Ascending aorta (tissue), 2 donors: ENCODE measurements around the gene NKX2-2. TPM values are rescaled to one million over a fixed set of nuclear protein-coding genes. Genes with fewer than 3 reads are reported as not detected.

Experiments used
- DNase-seq, 2 donors: peaks; one replicate each; pipeline ENCODE4 v3.0.0-alpha.2; 2019; ENCODE audit warnings: low spot score in 2 of 2
- H3K27ac ChIP-seq, 2 donors: fragments of 200-600 bp; sonication (generic); one replicate each; pipeline ENCODE4 v1.5.1; 2016 to 2017; ENCODE audit warnings: mild to moderate bottlenecking in 1 of 2
- H3K27me3 ChIP-seq: fragments of 200-600 bp; sonication (generic); one replicate; pipeline ENCODE4 v1.5.1; 2017
- H3K36me3 ChIP-seq, 2 donors: fragments of 200-600 bp; sonication (generic); one replicate each; pipeline ENCODE4 v1.5.1; 2016
- H3K4me1 ChIP-seq, 2 donors: fragments of 200-600 bp; sonication (generic); one replicate each; pipeline ENCODE4 v1.5.1; 2016 to 2017; ENCODE audit warnings: mild to moderate bottlenecking in 1 of 2
- H3K4me3 ChIP-seq, 2 donors: fragments of 200-600 bp; sonication (generic); one replicate each; pipeline ENCODE4 v1.5.1; 2016 to 2017; ENCODE audit warnings: mild to moderate bottlenecking in 1 of 2
- H3K9me3 ChIP-seq, 2 donors: fragments of 200-600 bp; sonication (generic); one replicate each; pipeline ENCODE4 v1.5.1; 2016
- intact Hi-C: fragments of 100-400 bp; cut with DNase I; formaldehyde crosslinking; loops from one replicate; pipeline ENCODE4 v1.15.1; 2023
- total RNA-seq: library from RNA; depleted of rRNA; stranded (reverse); fragments of >200 nt; gene quantifications from one replicate; pipeline ENCODE4 v1.1.0, GENCODE V29; 2016
- TF ChIP-seq, protein P1 (sequence below), 3 experiments: fragments of 200-600 bp in 2 of 3; fragments of 450-650 bp in 1 of 3; sonication (generic) in 2 of 3; IDR thresholded peaks; one replicate each; pipeline ENCODE4 v1.5.1; 2016 to 2019; ENCODE audit warnings: antibody characterized with exemption in 3 of 3, mild to moderate bottlenecking in 1 of 3, moderate library complexity in 1 of 3

Gene NKX2-2
- total RNA-seq, 1 donor from 2014 or later: not detected

DNA sequence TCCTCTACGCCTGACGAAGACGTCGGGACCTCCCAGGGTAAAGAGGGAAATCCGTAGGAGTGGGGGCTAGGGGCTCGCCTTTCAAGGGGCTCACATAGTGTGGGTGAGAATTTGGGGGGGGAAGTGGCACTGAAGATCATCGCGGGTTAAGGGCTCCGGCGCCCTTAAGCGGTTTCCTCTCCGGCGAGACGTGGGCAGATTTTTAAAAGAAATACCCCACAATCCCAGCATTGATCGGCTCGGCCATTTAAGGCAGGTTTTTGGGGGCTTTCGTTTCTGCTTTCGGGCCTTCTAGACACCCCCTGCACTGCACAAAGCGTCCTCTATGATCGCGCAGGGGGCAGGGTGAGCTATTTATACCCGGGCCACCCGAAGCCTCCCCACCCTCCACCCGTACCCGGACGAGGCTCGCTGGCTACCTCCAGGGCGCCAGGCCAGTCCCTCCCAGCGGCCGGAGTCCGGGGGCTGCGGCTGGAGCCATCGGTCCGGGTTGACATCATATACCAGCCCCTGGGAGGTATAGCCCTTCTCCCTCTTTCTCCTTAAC, 1.2 kb downstream of the NKX2-2 start:
- Histone ChIP-seq H3K9me3 (no peaks in the 10 kb centered on the region), H3K4me3 (peak overlapping the region; percentile 42 to 50), H3K27me3 (peaks cover 26% of the 10 kb centered on the region), H3K27ac (no peak overlapping the region), H3K4me1 (peaks cover 12 to 41% of the 10 kb centered on the region in 2 donors), H3K36me3 (no peaks in the 10 kb centered on the region)
- TF ChIP-seq, protein P1, sequence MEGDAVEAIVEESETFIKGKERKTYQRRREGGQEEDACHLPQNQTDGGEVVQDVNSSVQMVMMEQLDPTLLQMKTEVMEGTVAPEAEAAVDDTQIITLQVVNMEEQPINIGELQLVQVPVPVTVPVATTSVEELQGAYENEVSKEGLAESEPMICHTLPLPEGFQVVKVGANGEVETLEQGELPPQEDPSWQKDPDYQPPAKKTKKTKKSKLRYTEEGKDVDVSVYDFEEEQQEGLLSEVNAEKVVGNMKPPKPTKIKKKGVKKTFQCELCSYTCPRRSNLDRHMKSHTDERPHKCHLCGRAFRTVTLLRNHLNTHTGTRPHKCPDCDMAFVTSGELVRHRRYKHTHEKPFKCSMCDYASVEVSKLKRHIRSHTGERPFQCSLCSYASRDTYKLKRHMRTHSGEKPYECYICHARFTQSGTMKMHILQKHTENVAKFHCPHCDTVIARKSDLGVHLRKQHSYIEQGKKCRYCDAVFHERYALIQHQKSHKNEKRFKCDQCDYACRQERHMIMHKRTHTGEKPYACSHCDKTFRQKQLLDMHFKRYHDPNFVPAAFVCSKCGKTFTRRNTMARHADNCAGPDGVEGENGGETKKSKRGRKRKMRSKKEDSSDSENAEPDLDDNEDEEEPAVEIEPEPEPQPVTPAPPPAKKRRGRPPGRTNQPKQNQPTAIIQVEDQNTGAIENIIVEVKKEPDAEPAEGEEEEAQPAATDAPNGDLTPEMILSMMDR (IDR thresholded peaks at IDR 0.05): no peak
- DNase-seq: no peak
- intact Hi-C loops: no loop called here

DNA sequence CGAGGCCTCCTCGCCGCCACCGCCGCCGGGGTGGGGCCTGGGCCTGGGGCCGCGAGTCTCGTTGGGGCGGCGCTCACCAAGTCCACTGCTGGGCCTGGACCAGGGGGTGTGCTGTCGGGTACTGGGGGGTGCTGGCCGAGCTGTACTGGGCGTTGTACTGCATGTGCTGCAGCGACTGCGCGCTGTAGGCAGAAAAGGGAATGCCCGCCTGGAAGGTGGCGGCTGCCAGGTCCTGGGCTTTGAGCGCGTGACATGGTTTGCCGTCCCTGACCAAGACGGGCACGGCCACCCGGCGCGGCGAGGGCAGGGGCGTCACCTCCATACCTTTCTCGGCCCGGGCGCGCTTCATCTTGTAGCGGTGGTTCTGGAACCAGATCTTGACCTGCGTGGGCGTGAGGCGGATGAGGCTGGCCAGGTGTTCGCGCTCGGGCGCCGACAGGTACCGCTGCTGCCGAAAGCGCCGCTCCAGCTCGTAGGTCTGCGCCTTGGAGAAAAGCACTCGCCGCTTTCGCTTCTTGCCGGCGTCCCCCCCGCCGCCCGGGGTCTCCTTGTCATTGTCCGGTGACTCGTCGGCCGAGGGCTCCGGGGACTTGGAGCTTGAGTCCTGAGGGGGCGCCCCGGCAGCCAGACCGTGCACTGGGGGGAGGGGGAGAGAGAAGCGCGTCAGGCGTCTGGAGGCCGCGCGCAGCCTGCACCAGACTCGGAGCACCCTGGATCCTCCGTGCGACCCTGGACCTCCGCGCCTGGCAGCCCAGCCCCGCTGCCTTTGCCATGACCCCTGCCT, 1.8 kb downstream of the NKX2-2 start:
- intact Hi-C loops: no loop called here
- Histone ChIP-seq H3K36me3 (no peaks in the 10 kb centered on the region), H3K4me3 (peak overlapping the region; percentile 42 to 50), H3K27me3 (peaks cover 26% of the 10 kb centered on the region), H3K27ac (no peak overlapping the region), H3K4me1 (peaks cover 12 to 41% of the 10 kb centered on the region in 2 donors), H3K9me3 (no peaks in the 10 kb centered on the region)
- TF ChIP-seq, protein P1 (IDR thresholded peaks at IDR 0.05): no peak
- DNase-seq: no peak

DNA sequence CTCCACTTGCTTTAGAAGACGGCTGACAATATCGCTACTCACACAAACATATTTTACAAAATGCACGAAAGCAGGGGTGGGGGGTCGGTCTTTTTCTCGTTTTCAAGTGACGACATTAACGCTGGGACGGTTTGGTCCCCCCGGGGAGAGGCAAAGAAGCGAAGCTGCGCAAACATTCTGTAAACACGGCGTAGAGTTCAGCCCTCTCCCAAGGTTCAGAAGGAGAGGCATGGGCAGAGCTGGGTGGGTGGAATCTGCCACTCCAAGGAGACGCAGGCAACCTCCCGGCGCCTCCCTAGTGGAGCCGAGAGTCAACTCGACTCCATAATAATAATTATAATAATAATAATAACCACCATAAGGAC, 2.4 kb downstream of the NKX2-2 start:
- DNase-seq: no peak
- Histone ChIP-seq H3K4me3 (peak overlapping the region in 1 of 2 donors; percentile 50), H3K36me3 (no peaks in the 10 kb centered on the region), H3K9me3 (no peaks in the 10 kb centered on the region), H3K27me3 (peaks cover 26% of the 10 kb centered on the region), H3K4me1 (peaks cover 12 to 41% of the 10 kb centered on the region in 2 donors), H3K27ac (no peak overlapping the region)
- intact Hi-C loops: no loop called here
- TF ChIP-seq, protein P1 (IDR thresholded peaks at IDR 0.05): no peak

DNA sequence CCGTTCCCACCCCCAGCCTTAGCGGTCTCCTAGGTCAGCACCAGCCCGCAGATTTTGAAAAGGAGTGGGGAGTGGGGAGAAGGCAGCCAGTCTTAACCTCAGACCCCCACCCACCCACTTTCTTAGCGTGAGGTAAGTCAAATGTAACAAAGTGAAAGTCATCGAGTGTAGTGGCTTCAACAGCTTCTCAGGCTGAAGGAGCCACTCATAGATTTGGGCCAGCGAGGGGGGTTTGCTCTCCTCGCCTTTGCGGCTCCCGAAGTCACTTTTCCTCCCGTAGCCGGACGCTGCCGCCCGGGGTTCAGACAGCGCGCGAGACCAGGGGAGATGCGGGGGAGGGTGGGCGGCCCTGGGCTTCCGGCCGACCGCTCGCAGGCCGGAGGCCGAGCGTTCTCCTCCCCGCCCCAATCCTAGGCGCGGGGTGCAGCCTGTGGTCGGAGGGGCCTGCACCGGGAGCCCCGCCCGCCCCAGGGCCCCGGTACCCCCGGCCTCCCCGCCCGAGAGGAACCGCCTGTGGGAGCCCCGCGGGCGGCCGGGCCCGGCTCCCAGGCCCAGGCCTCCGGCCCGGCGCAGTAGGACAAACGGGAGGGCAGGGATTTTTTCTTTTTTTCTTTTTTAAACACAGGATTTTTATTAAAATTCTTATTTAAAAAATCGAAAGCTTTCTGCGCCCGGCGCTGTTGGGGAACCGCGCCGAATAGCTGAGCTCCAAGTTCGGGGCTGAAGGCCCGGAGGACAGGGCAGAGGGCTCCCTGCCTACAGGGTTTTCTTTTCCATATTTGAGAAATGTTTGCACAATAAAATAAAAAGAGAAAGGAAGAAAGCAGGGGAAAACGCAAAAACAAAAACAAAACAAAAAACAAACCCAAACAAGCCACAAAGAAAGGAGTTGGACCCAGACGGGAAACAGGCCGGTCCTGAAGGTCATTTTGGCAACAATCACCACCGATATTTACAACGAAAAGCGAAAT, 3.2 kb downstream of the NKX2-2 start:
- H3K27ac ChIP-seq: no peak overlapping the region
- TF ChIP-seq, protein P1 (IDR thresholded peaks at IDR 0.05): no peak
- peaks cover 16 to 47% of the 10 kb centered on the region in 2 donors for H3K4me1 ChIP-seq
- peak overlapping the region; percentile 41 to 50 for H3K4me3 ChIP-seq
- H3K27me3 ChIP-seq: peaks cover 32% of the 10 kb centered on the region
- H3K9me3 ChIP-seq: no peaks in the 10 kb centered on the region
- intact Hi-C loops: no loop called here
- H3K36me3 ChIP-seq: no peaks in the 10 kb centered on the region
- no peak for DNase-seq

DNA sequence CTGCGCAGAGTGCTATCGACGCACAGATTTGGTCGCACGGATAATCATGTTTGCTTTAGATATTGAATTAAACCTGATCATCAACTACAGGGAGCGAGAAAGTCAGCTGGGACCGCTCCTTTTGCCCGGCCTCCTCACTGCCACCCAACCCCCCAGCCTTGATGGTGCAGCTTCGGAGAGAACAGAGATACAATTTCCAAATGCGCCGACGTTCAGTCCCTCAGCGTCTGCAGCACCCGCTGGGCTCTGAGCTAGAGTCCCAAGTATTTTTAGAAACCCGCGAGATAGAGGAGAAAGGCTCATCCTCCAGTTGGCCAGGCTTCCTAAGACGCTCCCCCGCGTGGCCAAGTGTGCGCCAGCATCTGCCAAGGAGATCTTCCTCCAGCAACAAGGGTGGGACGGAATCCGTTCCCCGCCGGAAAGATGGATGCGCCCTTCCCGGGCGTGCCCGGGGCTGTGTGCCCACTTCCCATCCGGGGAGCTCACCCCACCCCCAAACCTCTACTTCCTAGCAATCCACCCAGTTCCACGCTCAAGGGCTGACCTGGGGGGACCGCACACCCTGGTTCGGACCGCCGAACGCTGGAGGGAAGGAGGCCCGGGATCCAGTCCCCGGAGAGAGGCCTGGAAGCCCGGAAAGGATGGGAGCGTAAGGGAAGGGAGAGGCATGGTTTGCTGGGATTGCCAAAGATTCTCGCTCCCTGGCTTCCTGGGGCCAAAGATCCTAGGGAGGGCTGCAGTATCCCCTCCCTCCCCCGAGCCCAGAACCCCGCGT, 4.1 kb downstream of the NKX2-2 start:
- intact Hi-C loops: loop anchor here (5.0 to 10.0 kb wide), 2 partner anchors 645 to 672 kb away; no protein-coding TSS in a partner anchor
- H3K36me3 ChIP-seq: no peaks in the 10 kb centered on the region
- no peak overlapping the region for H3K27ac ChIP-seq
- H3K4me3 ChIP-seq: peak overlapping the region; percentile 41 to 50
- peaks cover 28% of the 10 kb centered on the region for H3K27me3 ChIP-seq
- TF ChIP-seq, protein P1 (IDR thresholded peaks at IDR 0.05): no peak
- peaks cover 19 to 43% of the 10 kb centered on the region in 2 donors for H3K4me1 ChIP-seq
- H3K9me3 ChIP-seq: no peaks in the 10 kb centered on the region
- no peak for DNase-seq
